IMR-90 (cell line): Measurements from ENCODE around the gene COMP. TPM values are rescaled to one million over a fixed set of nuclear protein-coding genes. Genes with fewer than 3 reads are reported as not detected.

Source experiments
- BHLHE40 ChIP-seq: fragments of 150-350 bp; IDR thresholded peaks from 2 replicates; pipeline ENCODE4 v1.6.1; 2016; ENCODE audit warnings: mild to moderate bottlenecking, low read depth, low read length
- RAD21 ChIP-seq: IDR thresholded peaks from 2 replicates; pipeline ENCODE4 v1.6.1; 2012; ENCODE audit warnings: low read length, improper control_type of control experiment
- USF2 ChIP-seq: fragments of 150-350 bp; IDR thresholded peaks from 2 replicates; pipeline ENCODE4 v1.6.1; 2017; ENCODE audit warnings: mild to moderate bottlenecking, antibody characterized with exemption, low read length, low read depth
- polyA plus RNA-seq, 3 experiments: library from polyadenylated mRNA; depleted of rRNA; stranded (reverse); fragments of >200 nt; gene quantifications; 2 replicates each; pipeline ENCODE4 v1.2.3, GENCODE V29; 2012; ENCODE audit warnings: low replicate concordance in 1 of 3
- total RNA-seq: library from RNA; depleted of rRNA; stranded (reverse); fragments of >200 nt; gene quantifications from 2 replicates; pipeline ENCODE4 v1.2.3, GENCODE V29; 2012

COMP gene
- total and polyA plus RNA-seq, 2 of the 4 experiments (the other 2 are of a cell fraction) = under 0.01 to 0.43 TPM

GRCh38 chr19:18741124-18742121 is 49.7 kb downstream of the COMP start (continued):
- TF ChIP-seq USF2 (no peak), RAD21 (no peak), BHLHE40 (no peak)
